Measurements from ENCODE around the gene SLC30A4.

- TF ChIP-seq, protein P1, sequence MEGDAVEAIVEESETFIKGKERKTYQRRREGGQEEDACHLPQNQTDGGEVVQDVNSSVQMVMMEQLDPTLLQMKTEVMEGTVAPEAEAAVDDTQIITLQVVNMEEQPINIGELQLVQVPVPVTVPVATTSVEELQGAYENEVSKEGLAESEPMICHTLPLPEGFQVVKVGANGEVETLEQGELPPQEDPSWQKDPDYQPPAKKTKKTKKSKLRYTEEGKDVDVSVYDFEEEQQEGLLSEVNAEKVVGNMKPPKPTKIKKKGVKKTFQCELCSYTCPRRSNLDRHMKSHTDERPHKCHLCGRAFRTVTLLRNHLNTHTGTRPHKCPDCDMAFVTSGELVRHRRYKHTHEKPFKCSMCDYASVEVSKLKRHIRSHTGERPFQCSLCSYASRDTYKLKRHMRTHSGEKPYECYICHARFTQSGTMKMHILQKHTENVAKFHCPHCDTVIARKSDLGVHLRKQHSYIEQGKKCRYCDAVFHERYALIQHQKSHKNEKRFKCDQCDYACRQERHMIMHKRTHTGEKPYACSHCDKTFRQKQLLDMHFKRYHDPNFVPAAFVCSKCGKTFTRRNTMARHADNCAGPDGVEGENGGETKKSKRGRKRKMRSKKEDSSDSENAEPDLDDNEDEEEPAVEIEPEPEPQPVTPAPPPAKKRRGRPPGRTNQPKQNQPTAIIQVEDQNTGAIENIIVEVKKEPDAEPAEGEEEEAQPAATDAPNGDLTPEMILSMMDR (conservative IDR thresholded peaks at IDR 0.05; ENCODE audit: low read length) = no peak
- no peak for TF ChIP-seq EZH2phosphoT487 (IDR thresholded peaks at IDR 0.05; ENCODE audit: borderline replicate concordance)
Measured at GRCh38 chr15:45534821-45535220, 12.3 kb upstream of the SLC30A4 start.

Data from Loucy (cell line).